Neuronal stem cell (in vitro differentiated cells): ENCODE measurements around the gene ST8SIA1.

Source experiments
- DNase-seq: peaks from one replicate; pipeline ENCODE4 v3.0.0-alpha.2; 2013; ENCODE audit warnings: low spot score
- H2AFZ ChIP-seq: one replicate; pipeline ENCODE4 v1.6.1; 2013; ENCODE audit warnings: mild to moderate bottlenecking, low read length, inconsistent platforms
- H2AK5ac ChIP-seq: 2 replicates; pipeline ENCODE4 v1.6.1; 2013; ENCODE audit warnings: low read depth, mild to moderate bottlenecking, inconsistent platforms, low read length, moderate library complexity, mixed read lengths
- H2BK120ac ChIP-seq: 2 replicates; pipeline ENCODE4 v1.6.1; 2013; ENCODE audit warnings: low read depth, mild to moderate bottlenecking, inconsistent platforms, low read length, moderate library complexity, mixed read lengths
- H2BK12ac ChIP-seq: one replicate; pipeline ENCODE4 v1.6.1; 2013; ENCODE audit warnings: low read length, inconsistent platforms
- H2BK15ac ChIP-seq: 2 replicates; pipeline ENCODE4 v1.6.1; 2013; ENCODE audit warnings: mild to moderate bottlenecking, low read length, inconsistent platforms, mixed read lengths
- H2BK5ac ChIP-seq: one replicate; pipeline ENCODE4 v1.6.1; 2013; ENCODE audit warnings: inconsistent platforms, mild to moderate bottlenecking, low read length, moderate library complexity
- H3K14ac ChIP-seq: one replicate; pipeline ENCODE4 v1.6.1; 2013; ENCODE audit warnings: low read length, inconsistent platforms
- H3K18ac ChIP-seq: 2 replicates; pipeline ENCODE4 v1.6.1; 2013; ENCODE audit warnings: low read length, inconsistent platforms
- H3K23ac ChIP-seq: 2 replicates; pipeline ENCODE4 v1.6.1; 2013; ENCODE audit warnings: low read depth, mild to moderate bottlenecking, mixed read lengths, low read length, inconsistent platforms; ENCODE audit not compliant: poor library complexity
- H3K27ac ChIP-seq: replicated peaks from 3 replicates; pipeline ENCODE4 v1.5.1; 2013; ENCODE audit warnings: low read length, inconsistent platforms
- H3K27me3 ChIP-seq, 3 experiments: 2 replicates each; pipeline ENCODE4 v1.6.1; 2013; ENCODE audit warnings: low read length in 3 of 3, mild to moderate bottlenecking in 2 of 3, inconsistent platforms in 1 of 3, low read depth in 1 of 3, mixed read lengths in 1 of 3, moderate library complexity in 1 of 3; ENCODE audit not compliant: control insufficient read depth in 3 of 3, insufficient read depth in 3 of 3
- H3K36me3 ChIP-seq, 2 donors: replicated peaks in 1 of 2; 2 replicates each; pipeline ENCODE4 v1.6.1; 2013; ENCODE audit warnings: low read length in 2 of 2; ENCODE audit not compliant: control insufficient read depth in 2 of 2, insufficient read depth in 2 of 2
- H3K4ac ChIP-seq: 2 replicates; pipeline ENCODE4 v1.6.1; 2013; ENCODE audit warnings: inconsistent platforms, mild to moderate bottlenecking, low read length, moderate library complexity
- H3K4me1 ChIP-seq, 2 donors: 1 replicate in 1 of 2; 2 replicates in 1 of 2; pipeline ENCODE4 v1.6.1; 2013; ENCODE audit warnings: low read length in 2 of 2, low read depth in 1 of 2; ENCODE audit not compliant: control insufficient read depth in 2 of 2, insufficient read depth in 1 of 2
- H3K4me2 ChIP-seq: one replicate; pipeline ENCODE4 v1.6.1; 2013; ENCODE audit warnings: mild to moderate bottlenecking, low read length, inconsistent platforms; ENCODE audit not compliant: insufficient read depth, poor library complexity, severe bottlenecking
- H3K4me3 ChIP-seq, 2 donors: 2 replicates each; pipeline ENCODE4 v1.5.1; 2013; ENCODE audit warnings: low read length in 2 of 2, mild to moderate bottlenecking in 2 of 2, inconsistent platforms in 1 of 2, moderate library complexity in 1 of 2
- H3K79me1 ChIP-seq: one replicate; pipeline ENCODE4 v1.6.1; 2013; ENCODE audit warnings: low read depth, mild to moderate bottlenecking, inconsistent platforms, low read length, moderate library complexity
- H3K9ac ChIP-seq: one replicate; pipeline ENCODE4 v1.6.1; 2013; ENCODE audit warnings: mild to moderate bottlenecking, low read depth, low read length, inconsistent platforms; ENCODE audit not compliant: poor library complexity
- H3K9me3 ChIP-seq, 2 donors: replicated peaks in 1 of 2; 2 replicates each; pipeline versions ENCODE3 to v1.6.1; 2013; ENCODE audit warnings: low read length in 2 of 2, mild to moderate bottlenecking in 2 of 2, inconsistent platforms in 1 of 2, low read depth in 1 of 2, mixed read lengths in 1 of 2, moderate library complexity in 1 of 2; ENCODE audit not compliant: control insufficient read depth in 2 of 2, insufficient read depth in 1 of 2
- H4K8ac ChIP-seq: one replicate; pipeline ENCODE4 v1.6.1; 2013; ENCODE audit warnings: low read depth, mild to moderate bottlenecking, inconsistent platforms, low read length, moderate library complexity
- H4K91ac ChIP-seq: one replicate; pipeline ENCODE4 v1.6.1; 2013; ENCODE audit warnings: low read length, low read depth, mild to moderate bottlenecking, inconsistent platforms; ENCODE audit not compliant: poor library complexity
- WGBS, 2 donors: extraction: QIAGEN DNeasy Blood & Tissue Kit; methylation state at CpG; one replicate each; pipeline ENCODE4 v1.1.7; 2013; ENCODE audit warnings: missing lambda C conversion rate in 2 of 2, mixed read lengths in 1 of 2; ENCODE audit not compliant: insufficient read length in 2 of 2, insufficient replicate concordance in 1 of 2; ENCODE audit errors: extremely low coverage in 2 of 2; 5-methylcytosine and 5-hydroxymethylcytosine counted together

The ST8SIA1 gene

DNA sequence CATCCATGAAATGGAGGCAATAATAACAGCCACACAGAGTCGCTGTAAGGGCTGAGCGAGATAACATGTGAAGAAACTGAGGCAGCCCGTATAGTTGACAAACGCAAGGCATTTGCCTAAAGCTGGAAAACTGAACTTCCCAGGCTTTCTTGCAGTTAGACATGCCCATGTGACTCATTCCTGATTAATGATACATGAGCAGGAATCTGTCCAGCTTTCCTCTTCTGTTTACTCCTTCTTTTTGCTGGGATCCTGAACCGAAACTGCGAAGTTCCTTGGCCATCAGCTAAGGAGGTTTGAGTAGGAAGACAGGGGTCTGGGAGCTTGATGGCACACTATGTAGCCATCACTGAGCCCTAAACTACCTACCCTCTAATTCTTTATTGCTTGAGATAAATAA lies 52.2 kb downstream of the ST8SIA1 start:
- H2BK5ac ChIP-seq: no peak overlapping the region
- no peak overlapping the region for H3K9ac ChIP-seq
- H3K27ac ChIP-seq: no peak overlapping the region
- no peak overlapping the region for H4K91ac ChIP-seq
- no peak overlapping the region for H3K23ac ChIP-seq
- no peak overlapping the region for H2BK15ac ChIP-seq
- no peak overlapping the region for H4K8ac ChIP-seq
- H2BK120ac ChIP-seq: no peak overlapping the region
- no peaks in the 10 kb centered on the region for H3K79me1 ChIP-seq
- no peak for DNase-seq
- no peak overlapping the region for H3K4me2 ChIP-seq
- no peak overlapping the region for H3K14ac ChIP-seq
- H3K27me3 ChIP-seq: no peaks in the 10 kb centered on the region
- no peak overlapping the region for H2AK5ac ChIP-seq
- H3K36me3 ChIP-seq: peaks cover 0 to 15% of the 10 kb centered on the region in 2 donors
- no peak overlapping the region for H2BK12ac ChIP-seq
- no peak overlapping the region for H3K4ac ChIP-seq
- H3K4me3 ChIP-seq: no peak overlapping the region
- peaks cover 2 to 6% of the 10 kb centered on the region in 2 donors for H3K9me3 ChIP-seq
- H2AFZ ChIP-seq: no peak overlapping the region
- peaks cover 0 to 1% of the 10 kb centered on the region in 2 donors for H3K4me1 ChIP-seq
- WGBS, 2 donors: no CpG with 5 or more reads among the region's 6 CpGs
- H3K18ac ChIP-seq: no peak overlapping the region

DNA sequence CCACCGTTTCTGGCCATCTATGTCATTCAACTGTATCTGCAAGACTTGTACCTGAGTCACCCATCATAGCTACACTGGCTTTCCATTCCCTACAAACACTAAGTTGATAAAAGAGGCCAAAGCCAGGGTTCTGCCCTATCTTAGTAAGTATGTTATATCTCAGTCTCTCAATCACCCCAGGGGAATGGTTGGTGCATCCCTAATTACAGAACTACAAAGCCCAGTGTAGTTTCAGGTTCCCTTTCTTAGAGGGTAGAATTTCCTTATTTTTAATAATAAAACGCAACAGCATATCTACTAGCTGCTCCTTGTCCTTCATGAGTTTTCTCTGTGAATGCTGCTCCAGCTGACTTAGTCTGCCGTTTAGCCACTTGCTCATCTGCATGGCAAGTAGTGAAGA lies 57.6 kb downstream of the ST8SIA1 start:
- H3K9me3 ChIP-seq: peaks cover 2 to 6% of the 10 kb centered on the region in 2 donors
- no peak overlapping the region for H3K4me3 ChIP-seq
- H3K23ac ChIP-seq: no peak overlapping the region
- no peaks in the 10 kb centered on the region for H3K27me3 ChIP-seq
- peaks cover 0 to 2% of the 10 kb centered on the region in 2 donors for H3K4me1 ChIP-seq
- no peaks in the 10 kb centered on the region for H3K79me1 ChIP-seq
- no peak overlapping the region for H3K14ac ChIP-seq
- H4K91ac ChIP-seq: no peak overlapping the region
- H3K4me2 ChIP-seq: no peak overlapping the region
- H2BK120ac ChIP-seq: no peak overlapping the region
- no peak overlapping the region for H3K27ac ChIP-seq
- H2BK5ac ChIP-seq: no peak overlapping the region
- H2BK15ac ChIP-seq: no peak overlapping the region
- H3K36me3 ChIP-seq: peaks cover 0 to 5% of the 10 kb centered on the region in 2 donors
- H3K4ac ChIP-seq: no peak overlapping the region
- H2BK12ac ChIP-seq: no peak overlapping the region
- no peak for DNase-seq
- no peak overlapping the region for H3K9ac ChIP-seq
- no peak overlapping the region for H2AFZ ChIP-seq
- no peak overlapping the region for H2AK5ac ChIP-seq
- no peak overlapping the region for H4K8ac ChIP-seq
- no CpG with 5 or more reads among the region's 3 CpGs for WGBS, 2 donors
- H3K18ac ChIP-seq: no peak overlapping the region

DNA sequence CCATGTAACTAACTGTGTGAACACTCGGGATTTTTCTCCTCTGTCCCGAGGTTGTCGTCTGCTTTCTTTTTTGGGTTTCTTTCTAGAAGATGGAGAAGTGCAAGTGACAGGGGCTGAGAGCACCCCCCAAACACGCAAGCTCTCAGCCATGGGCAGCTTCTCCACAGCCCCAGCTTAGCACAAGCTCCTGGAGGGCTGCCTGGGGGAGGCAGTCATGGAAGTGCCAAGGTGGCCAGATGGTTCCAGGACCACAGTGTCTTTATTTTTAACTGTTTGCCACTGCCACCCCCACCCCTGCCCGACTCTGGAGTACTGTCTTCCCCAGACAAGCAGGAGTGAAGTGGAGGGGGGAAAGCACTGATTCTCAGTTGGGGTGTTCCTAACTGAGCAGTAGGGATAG lies 58.2 kb downstream of the ST8SIA1 start:
- H2BK12ac ChIP-seq: no peak overlapping the region
- no peak for DNase-seq
- peaks cover 2 to 6% of the 10 kb centered on the region in 2 donors for H3K9me3 ChIP-seq
- H2AK5ac ChIP-seq: no peak overlapping the region
- no peaks in the 10 kb centered on the region for H3K27me3 ChIP-seq
- H3K4me3 ChIP-seq: no peak overlapping the region
- peaks cover 0 to 2% of the 10 kb centered on the region in 2 donors for H3K4me1 ChIP-seq
- H4K91ac ChIP-seq: no peak overlapping the region
- no peak overlapping the region for H2BK15ac ChIP-seq
- H3K9ac ChIP-seq: no peak overlapping the region
- H3K36me3 ChIP-seq: peaks cover 0 to 7% of the 10 kb centered on the region in 2 donors
- WGBS, 2 donors: no CpG with 5 or more reads among the region's 5 CpGs
- no peak overlapping the region for H3K18ac ChIP-seq
- no peak overlapping the region for H3K27ac ChIP-seq
- no peaks in the 10 kb centered on the region for H3K79me1 ChIP-seq
- H2BK5ac ChIP-seq: no peak overlapping the region
- no peak overlapping the region for H4K8ac ChIP-seq
- no peak overlapping the region for H3K14ac ChIP-seq
- no peak overlapping the region for H3K4ac ChIP-seq
- H2AFZ ChIP-seq: no peak overlapping the region
- no peak overlapping the region for H3K4me2 ChIP-seq
- no peak overlapping the region for H3K23ac ChIP-seq
- no peak overlapping the region for H2BK120ac ChIP-seq

DNA sequence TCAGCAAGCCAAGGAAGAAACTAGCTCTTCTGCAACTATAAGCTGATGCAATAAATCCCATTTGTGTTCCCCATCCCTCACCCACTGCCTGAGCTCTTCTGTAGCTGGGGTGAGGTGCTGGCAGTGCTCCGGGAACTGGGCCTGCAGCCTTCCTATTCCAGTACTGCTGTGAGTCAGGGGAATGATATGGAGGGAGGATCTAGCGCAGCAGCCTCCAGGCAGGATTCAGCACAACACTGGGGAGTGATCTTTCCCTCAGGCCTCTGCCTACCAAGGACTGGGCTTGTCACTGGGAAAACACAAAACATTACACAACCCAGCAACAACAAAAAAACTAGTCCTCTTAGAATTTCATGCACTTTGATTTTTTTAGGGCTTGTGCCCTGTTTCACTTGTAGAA lies 58.7 kb downstream of the ST8SIA1 start:
- no peak overlapping the region for H4K8ac ChIP-seq
- no peak overlapping the region for H3K27ac ChIP-seq
- no peak for DNase-seq
- no peak overlapping the region for H2BK5ac ChIP-seq
- H3K14ac ChIP-seq: no peak overlapping the region
- no peak overlapping the region for H2AK5ac ChIP-seq
- peaks cover 0 to 7% of the 10 kb centered on the region in 2 donors for H3K36me3 ChIP-seq
- no CpG with 5 or more reads among the region's 2 CpGs for WGBS, 2 donors
- no peak overlapping the region for H3K18ac ChIP-seq
- no peak overlapping the region for H4K91ac ChIP-seq
- no peak overlapping the region for H2AFZ ChIP-seq
- no peak overlapping the region for H3K4me3 ChIP-seq
- H3K4ac ChIP-seq: no peak overlapping the region
- no peak overlapping the region for H2BK15ac ChIP-seq
- H3K9ac ChIP-seq: peak overlapping the region; percentile 9
- no peak overlapping the region for H3K4me2 ChIP-seq
- no peaks in the 10 kb centered on the region for H3K27me3 ChIP-seq
- H3K4me1 ChIP-seq: peaks cover 0 to 2% of the 10 kb centered on the region in 2 donors
- H2BK12ac ChIP-seq: no peak overlapping the region
- no peaks in the 10 kb centered on the region for H3K79me1 ChIP-seq
- no peak overlapping the region for H2BK120ac ChIP-seq
- H3K9me3 ChIP-seq: peaks cover 2 to 6% of the 10 kb centered on the region in 2 donors
- no peak overlapping the region for H3K23ac ChIP-seq
